Heart left ventricle (tissue), 13 donors: Measurements from ENCODE around the gene CLNK.

Experiments
- POLR2A ChIP-seq, 2 donors: fragments of 450-650 bp; IDR thresholded peaks; one replicate each; pipeline ENCODE4 v1.6.1; 2017; ENCODE audit warnings: antibody characterized with exemption in 2 of 2, mild to moderate bottlenecking in 2 of 2, moderate library complexity in 2 of 2
- TF ChIP-seq, protein P1 (sequence below), 12 donors: fragments of 200-600 bp; sonication (generic) in 4 of 12; IDR thresholded peaks; one replicate each; pipeline versions ENCODE4 v1.5.0 to v1.8.0; 2018 to 2022; ENCODE audit warnings: antibody characterized with exemption in 12 of 12, mild to moderate bottlenecking in 5 of 12
- donor health status: ischemic (EF 13 %, LVEDD 7.1; RV severe dilation, severe dysfunction).
- donor health status: DM: no; HTN: yes; CAD: no.
- donor health status: DM: no; HTN: no; CAD: no.
- donor health status: ischemic (EF 25% LVEDD 6.9; RV normal size, moderate dysfunction).
- donor health status: ischemic (EF 25% LVEDD 5.7; RV mildly dilated, moderate dysfunction).
- donor health status: ischemic (EF 35%, LVEDD 5.7; RV mildly dilated, moderate dysfunction).
- donor health status: nonischemic (EF 11% LVEDD 7.7; RV severe dilation, severe dysfunction).
- donor health status: DM: yes; HTN: yes; CAD: no.
- donor health status: PGD.
- donor health status: ischemic (EF 29% LVEDD 5.4; RV normal size, mild dysfunction).
- donor health status: nonischemic (EF 23%, LVEDD 6.1; RV moderate dilation, normal function).

- TF ChIP-seq, protein P1, sequence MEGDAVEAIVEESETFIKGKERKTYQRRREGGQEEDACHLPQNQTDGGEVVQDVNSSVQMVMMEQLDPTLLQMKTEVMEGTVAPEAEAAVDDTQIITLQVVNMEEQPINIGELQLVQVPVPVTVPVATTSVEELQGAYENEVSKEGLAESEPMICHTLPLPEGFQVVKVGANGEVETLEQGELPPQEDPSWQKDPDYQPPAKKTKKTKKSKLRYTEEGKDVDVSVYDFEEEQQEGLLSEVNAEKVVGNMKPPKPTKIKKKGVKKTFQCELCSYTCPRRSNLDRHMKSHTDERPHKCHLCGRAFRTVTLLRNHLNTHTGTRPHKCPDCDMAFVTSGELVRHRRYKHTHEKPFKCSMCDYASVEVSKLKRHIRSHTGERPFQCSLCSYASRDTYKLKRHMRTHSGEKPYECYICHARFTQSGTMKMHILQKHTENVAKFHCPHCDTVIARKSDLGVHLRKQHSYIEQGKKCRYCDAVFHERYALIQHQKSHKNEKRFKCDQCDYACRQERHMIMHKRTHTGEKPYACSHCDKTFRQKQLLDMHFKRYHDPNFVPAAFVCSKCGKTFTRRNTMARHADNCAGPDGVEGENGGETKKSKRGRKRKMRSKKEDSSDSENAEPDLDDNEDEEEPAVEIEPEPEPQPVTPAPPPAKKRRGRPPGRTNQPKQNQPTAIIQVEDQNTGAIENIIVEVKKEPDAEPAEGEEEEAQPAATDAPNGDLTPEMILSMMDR (IDR thresholded peaks at IDR 0.05): no peak
- TF ChIP-seq POLR2A (IDR thresholded peaks at IDR 0.05): no peak
Measured at GRCh38 chr4:10661047-10661446, 23.5 kb downstream of the CLNK start.
